ENCODE data around the gene TRERF1. TPM values are rescaled to one million over a fixed set of nuclear protein-coding genes. Genes with fewer than 3 reads are reported as not detected.

The TRERF1 gene
- polyA plus RNA-seq, 1 of the 3 experiments (the other 2 are of a cell fraction): 3.6 TPM

GRCh38 chr6:42331019-42331418 lies 120.7 kb downstream of the TRERF1 start (continued):
- TF ChIP-seq CTCF (IDR thresholded peaks at IDR 0.05): no peak
- TF ChIP-seq RCOR1 (IDR thresholded peaks at IDR 0.05; ENCODE audit: low read length): no peak
- no peak for TF ChIP-seq FOXM1 (IDR thresholded peaks at IDR 0.05; ENCODE audit: low read depth)
- no peak for TF ChIP-seq USF1 (IDR thresholded peaks at IDR 0.05; ENCODE audit: borderline replicate concordance, low read depth)
- no peak for TF ChIP-seq MXI1 (IDR thresholded peaks at IDR 0.05; ENCODE audit: low read depth, low read length)
- TF ChIP-seq REST (IDR thresholded peaks at IDR 0.05; ENCODE audit: low read depth, low read length): no peak

- no peak for TF ChIP-seq EP300 (IDR thresholded peaks at IDR 0.05; ENCODE audit: borderline replicate concordance in 1 of 2, low read depth in 1 of 2, low read length in 1 of 2)
- no peak for TF ChIP-seq MAX (IDR thresholded peaks at IDR 0.05; ENCODE audit: low read depth)
- TF ChIP-seq RXRA (IDR thresholded peaks at IDR 0.05; ENCODE audit: borderline replicate concordance, low read depth): no peak
- TF ChIP-seq FOXJ3 (CRISPR knock-in tag; IDR thresholded peaks at IDR 0.05): no peak
- no peak for TF ChIP-seq CTCF (IDR thresholded peaks at IDR 0.05)
- no peak for TF ChIP-seq ELF1 (IDR thresholded peaks at IDR 0.05)
- no peak for TF ChIP-seq RFX5 (IDR thresholded peaks at IDR 0.05; ENCODE audit: low read length)
- no peak for TF ChIP-seq EZH2phosphoT487 (IDR thresholded peaks at IDR 0.05; ENCODE audit: borderline replicate concordance, low read depth)
- TF ChIP-seq MXI1 (IDR thresholded peaks at IDR 0.05; ENCODE audit: low read depth, low read length): no peak
- no peak for TF ChIP-seq JUND (IDR thresholded peaks at IDR 0.05)
- TF ChIP-seq FOSL2 (IDR thresholded peaks at IDR 0.05; ENCODE audit: borderline replicate concordance, low read depth): no peak
- TF ChIP-seq TCF12 (IDR thresholded peaks at IDR 0.05): no peak
- TF ChIP-seq ZBTB33 (IDR thresholded peaks at IDR 0.05; ENCODE audit: borderline replicate concordance, low read depth): no peak
- TF ChIP-seq USF1 (IDR thresholded peaks at IDR 0.05; ENCODE audit: borderline replicate concordance, low read depth): no peak
- no peak for TF ChIP-seq POLR2AphosphoS5 (IDR thresholded peaks at IDR 0.05; ENCODE audit: low read depth, low read length)
- Histone ChIP-seq H3K4me2 (no peak overlapping the region), H3K9me3 (peaks cover 6% of the 10 kb centered on the region), H3K36me3 (replicated peaks in 1 of 2; ENCODE audit: control insufficient read depth in 1 of 2, insufficient read depth in 2 of 2, low read length in 1 of 2) (peaks cover 0 to 9% of the 10 kb centered on the region in 2 experiments), H3K9me2 (no peaks in the 10 kb centered on the region), H4K20me1 (ENCODE audit: insufficient read depth) (no peaks in the 10 kb centered on the region), H3F3A (replicated peaks; ENCODE audit: insufficient read depth) (peaks cover 4% of the 10 kb centered on the region), H3K27ac (ENCODE audit: low read depth in 2 of 2, low read length in 1 of 2) (no peak overlapping the region), H3K79me2 (ENCODE audit: insufficient read depth) (no peaks in the 10 kb centered on the region), H3K9ac (no peak overlapping the region), H3K4me1 (ENCODE audit: control insufficient read depth in 1 of 2, insufficient read depth in 2 of 2, low read depth in 1 of 2, low read length in 1 of 2) (no peaks in the 10 kb centered on the region), H2AFZ (ENCODE audit: low read depth) (no peak overlapping the region), H3K4me3 (ENCODE audit: low read depth in 2 of 2, low read length in 1 of 2) (no peak overlapping the region), H3K27me3 (ENCODE audit: insufficient read depth) (no peaks in the 10 kb centered on the region)
- 75% methylated on average over 2 of the region's 2 CpGs for WGBS (ENCODE audit: low lambda C conversion rate)
- no peak for DNase-seq
- POLR2A ChIA-PET: no interaction called here
- CTCF ChIA-PET: interaction anchor here (0.9 to 1.5 kb wide), 3 partner anchors 12 to 205 kb away, joined by 3 to 6 read pairs (median 3); no protein-coding TSS in a partner anchor
Measured at GRCh38 chr6:42326248-42326647, 125.5 kb downstream of the TRERF1 start.

Data from SK-N-SH (cell line).